Activated T-cell treated with anti-CD3 and anti-CD28 coated beads, Interleukin-2, amount 50 U/mL, for 24 hours (primary cell): Measurements from ENCODE around the gene PGP.

Experiments used
- DNase-seq: peaks from one replicate; pipeline ENCODE4 v3.0.0-alpha.2; 2020
- H3K27ac Mint-ChIP-seq: 2 replicates; pipeline ENCODE4 v1.8.0; 2020; ENCODE audit warnings: mild to moderate bottlenecking, mixed read lengths
- H3K27me3 Mint-ChIP-seq: 2 replicates; pipeline ENCODE4 v1.8.0; 2020; ENCODE audit warnings: mixed read lengths
- H3K36me3 Mint-ChIP-seq: 2 replicates; pipeline ENCODE4 v1.8.0; 2020; ENCODE audit warnings: low read depth, mixed read lengths
- H3K4me1 Mint-ChIP-seq: 2 replicates; pipeline ENCODE4 v1.8.0; 2020; ENCODE audit warnings: low read depth, mixed read lengths
- H3K4me3 Mint-ChIP-seq: 2 replicates; pipeline ENCODE4 v1.8.0; 2020; ENCODE audit warnings: mild to moderate bottlenecking, moderate library complexity, mixed read lengths
- H3K9me3 Mint-ChIP-seq: 2 replicates; pipeline ENCODE4 v1.8.0; 2020; ENCODE audit warnings: mixed read lengths

PGP gene

GRCh38 chr16:2233046-2233775 lies 18.6 kb upstream of the PGP start:
- no peak overlapping the region for H3K4me3 Mint-ChIP-seq
- peaks cover 3% of the 10 kb centered on the region for H3K27me3 Mint-ChIP-seq
- H3K36me3 Mint-ChIP-seq, result peaks cover 65% of the 10 kb centered on the region
- DNase-seq, result no peak
- no peaks in the 10 kb centered on the region for H3K9me3 Mint-ChIP-seq
- H3K4me1 Mint-ChIP-seq, result peaks cover 3% of the 10 kb centered on the region
- H3K27ac Mint-ChIP-seq, result no peak overlapping the region

GRCh38 chr16:2232094-2232990 lies 17.7 kb upstream of the PGP start:
- H3K27me3 Mint-ChIP-seq, result peaks cover 3% of the 10 kb centered on the region
- no peak overlapping the region for H3K27ac Mint-ChIP-seq
- no peaks in the 10 kb centered on the region for H3K9me3 Mint-ChIP-seq
- peaks cover 3% of the 10 kb centered on the region for H3K4me1 Mint-ChIP-seq
- H3K4me3 Mint-ChIP-seq, result no peak overlapping the region
- peaks cover 71% of the 10 kb centered on the region for H3K36me3 Mint-ChIP-seq
- DNase-seq, result no peak

GRCh38 chr16:2231016-2231931 lies 16.6 kb upstream of the PGP start:
- Mint-ChIP-seq H3K27ac (no peak overlapping the region), H3K36me3 (peaks cover 78% of the 10 kb centered on the region), H3K4me1 (peaks cover 8% of the 10 kb centered on the region), H3K9me3 (no peaks in the 10 kb centered on the region), H3K4me3 (no peak overlapping the region), H3K27me3 (peaks cover 3% of the 10 kb centered on the region)
- DNase-seq, result no peak

GRCh38 chr16:2230376-2230775 lies 15.7 kb upstream of the PGP start:
- H3K36me3 Mint-ChIP-seq, result peaks cover 76% of the 10 kb centered on the region
- H3K4me1 Mint-ChIP-seq, result peaks cover 12% of the 10 kb centered on the region
- no peak overlapping the region for H3K4me3 Mint-ChIP-seq
- no peak for DNase-seq
- peaks cover 1% of the 10 kb centered on the region for H3K27me3 Mint-ChIP-seq
- H3K27ac Mint-ChIP-seq, result no peak overlapping the region
- H3K9me3 Mint-ChIP-seq, result no peaks in the 10 kb centered on the region

GRCh38 chr16:2229632-2230250 lies 15.1 kb upstream of the PGP start:
- no peak overlapping the region for H3K4me3 Mint-ChIP-seq

GRCh38 chr16:2229091-2229490 lies 14.5 kb upstream of the PGP start:
- no peaks in the 10 kb centered on the region for H3K9me3 Mint-ChIP-seq
- DNase-seq, result no peak
- H3K27me3 Mint-ChIP-seq, result no peaks in the 10 kb centered on the region
- H3K36me3 Mint-ChIP-seq, result peaks cover 66% of the 10 kb centered on the region
- H3K4me3 Mint-ChIP-seq, result no peak overlapping the region
- no peak overlapping the region for H3K27ac Mint-ChIP-seq
- peaks cover 21% of the 10 kb centered on the region for H3K4me1 Mint-ChIP-seq

More at GRCh38 chr16:2229632-2230250, 15.1 kb upstream of the PGP start:
- DNase-seq, result no peak
- Mint-ChIP-seq H3K27me3 (no peaks in the 10 kb centered on the region), H3K27ac (no peak overlapping the region), H3K4me1 (peaks cover 16% of the 10 kb centered on the region), H3K9me3 (no peaks in the 10 kb centered on the region), H3K36me3 (peaks cover 69% of the 10 kb centered on the region)

GRCh38 chr16:2228161-2228824 lies 13.7 kb upstream of the PGP start:
- H3K27me3 Mint-ChIP-seq, result no peaks in the 10 kb centered on the region
- no peaks in the 10 kb centered on the region for H3K9me3 Mint-ChIP-seq
- H3K4me3 Mint-ChIP-seq, result no peak overlapping the region
- peaks cover 61% of the 10 kb centered on the region for H3K36me3 Mint-ChIP-seq
- peaks cover 21% of the 10 kb centered on the region for H3K4me1 Mint-ChIP-seq
- DNase-seq, result no peak
- H3K27ac Mint-ChIP-seq, result no peak overlapping the region

- peaks cover 54% of the 10 kb centered on the region for H3K36me3 Mint-ChIP-seq
- no peak overlapping the region for H3K4me3 Mint-ChIP-seq
- DNase-seq, result no peak
- no peaks in the 10 kb centered on the region for H3K27me3 Mint-ChIP-seq
- peaks cover 23% of the 10 kb centered on the region for H3K4me1 Mint-ChIP-seq
- H3K27ac Mint-ChIP-seq, result no peak overlapping the region
- H3K9me3 Mint-ChIP-seq, result no peaks in the 10 kb centered on the region
These were observed 12.3 kb upstream of the PGP start for GRCh38 chr16:2226918-2227317.

GRCh38 chr16:2226245-2226793 lies 11.7 kb upstream of the PGP start:
- peaks cover 23% of the 10 kb centered on the region for H3K4me1 Mint-ChIP-seq
- H3K36me3 Mint-ChIP-seq, result peaks cover 48% of the 10 kb centered on the region
- no peak for DNase-seq
- no peak overlapping the region for H3K4me3 Mint-ChIP-seq
- peak overlapping the region; percentile 68 for H3K27ac Mint-ChIP-seq
- H3K27me3 Mint-ChIP-seq, result no peaks in the 10 kb centered on the region
- H3K9me3 Mint-ChIP-seq, result no peaks in the 10 kb centered on the region

- Mint-ChIP-seq H3K36me3 (peaks cover 26% of the 10 kb centered on the region), H3K4me1 (peaks cover 23% of the 10 kb centered on the region), H3K27ac (peak overlapping the region; percentile 71), H3K4me3 (peak overlapping the region; percentile 86), H3K27me3 (no peaks in the 10 kb centered on the region), H3K9me3 (no peaks in the 10 kb centered on the region)
- DNase-seq, result no peak
These were observed 9.4 kb upstream of the PGP start for GRCh38 chr16:2223942-2224486.

GRCh38 chr16:2223221-2223941 lies 8.7 kb upstream of the PGP start, which contains the start of gene E4F1:
E4F1 (plus strand) TSS chr16:2223591; CDS start chr16:2223614, 23 bp downstream.
- Mint-ChIP-seq H3K36me3 (peaks cover 21% of the 10 kb centered on the region), H3K27ac (peak within 1 kb of the TSS; percentile 75)

GRCh38 chr16:2216330-2216729 lies 1.7 kb upstream of the PGP start:
- no peaks in the 10 kb centered on the region for H3K9me3 Mint-ChIP-seq
- H3K36me3 Mint-ChIP-seq, result peaks cover 29% of the 10 kb centered on the region
- peaks cover 26% of the 10 kb centered on the region for H3K4me1 Mint-ChIP-seq
- no peak for DNase-seq
- H3K4me3 Mint-ChIP-seq, result peak overlapping the region; percentile 89
- H3K27ac Mint-ChIP-seq, result peak overlapping the region; percentile 96
- H3K27me3 Mint-ChIP-seq, result no peaks in the 10 kb centered on the region

More at GRCh38 chr16:2223221-2223941, 8.7 kb upstream of the PGP start, which contains the start of gene E4F1:
- no peaks in the 10 kb centered on the region for H3K27me3 Mint-ChIP-seq
- H3K4me1 Mint-ChIP-seq, result peaks cover 23% of the 10 kb centered on the region
- peak; percentile 100 for DNase-seq
- H3K4me3 Mint-ChIP-seq, result peak within 1 kb of the TSS; percentile 86
- no peaks in the 10 kb centered on the region for H3K9me3 Mint-ChIP-seq
